Measurements from ENCODE around the gene ORM1.
A peak's percentile ranks its signal among the peaks of the same experiment; 100 is the strongest.

Gene ORM1

GRCh38 chr9:114347675-114348074 lies 24.8 kb downstream of the ORM1 start:
- Mint-ChIP-seq H3K4me3 (no peak overlapping the region), H3K4me1 (peaks cover 65% of the 10 kb centered on the region), H3K27ac (peak overlapping the region; percentile 93), H3K36me3 (ENCODE audit: low read depth) (peaks cover 80% of the 10 kb centered on the region), H3K9me3 (no peaks in the 10 kb centered on the region), H3K27me3 (no peaks in the 10 kb centered on the region)
- ATAC-seq (no peak), DNase-seq (no peak)

- no peaks in the 10 kb centered on the region for H3K9me3 Mint-ChIP-seq
- peaks cover 80% of the 10 kb centered on the region for H3K36me3 Mint-ChIP-seq (ENCODE audit: low read depth)
- ATAC-seq: no peak
- peak overlapping the region; percentile 93 for H3K27ac Mint-ChIP-seq
- H3K27me3 Mint-ChIP-seq: no peaks in the 10 kb centered on the region
- H3K4me3 Mint-ChIP-seq: peak overlapping the region; percentile 55
- peaks cover 72% of the 10 kb centered on the region for H3K4me1 Mint-ChIP-seq
- no peak for DNase-seq
Observed at GRCh38 chr9:114348261-114348905, 25.5 kb downstream of the ORM1 start.

DNA sequence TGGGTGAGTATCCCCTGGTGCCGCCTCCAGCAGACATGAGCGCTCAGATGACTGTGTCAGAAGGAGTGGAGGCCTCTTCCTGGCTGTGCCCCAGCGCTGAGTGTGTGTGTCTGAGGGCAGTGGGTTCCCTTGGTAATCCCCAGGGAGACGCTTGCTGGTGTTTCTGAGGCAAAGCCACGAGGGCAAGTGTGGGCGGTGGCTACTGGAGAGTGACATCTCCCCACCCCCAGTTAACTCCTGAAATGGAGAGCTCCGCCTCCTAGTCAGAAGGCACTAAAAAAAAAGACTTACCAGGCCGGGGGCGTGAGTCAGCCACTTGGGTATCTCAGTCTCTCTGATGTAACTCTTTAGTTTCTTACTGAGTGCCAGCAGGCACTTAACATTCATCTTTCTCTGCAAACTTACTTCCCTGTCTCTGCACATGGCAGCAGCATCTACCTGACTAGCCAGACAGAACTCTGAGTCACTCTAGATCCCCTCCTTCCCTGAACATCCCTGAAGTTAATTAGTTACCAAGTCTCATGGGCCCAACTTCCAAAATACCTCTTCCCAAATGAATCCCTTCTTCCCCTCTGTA lies 26.1 kb downstream of the ORM1 start:
- Mint-ChIP-seq H3K27me3 (no peaks in the 10 kb centered on the region), H3K4me3 (peak overlapping the region; percentile 55), H3K9me3 (no peaks in the 10 kb centered on the region), H3K27ac (peak overlapping the region; percentile 93), H3K36me3 (ENCODE audit: low read depth) (peaks cover 78% of the 10 kb centered on the region), H3K4me1 (peaks cover 76% of the 10 kb centered on the region)
- ATAC-seq: peak; percentile 96
- DNase-seq: peak; percentile 93

DNA sequence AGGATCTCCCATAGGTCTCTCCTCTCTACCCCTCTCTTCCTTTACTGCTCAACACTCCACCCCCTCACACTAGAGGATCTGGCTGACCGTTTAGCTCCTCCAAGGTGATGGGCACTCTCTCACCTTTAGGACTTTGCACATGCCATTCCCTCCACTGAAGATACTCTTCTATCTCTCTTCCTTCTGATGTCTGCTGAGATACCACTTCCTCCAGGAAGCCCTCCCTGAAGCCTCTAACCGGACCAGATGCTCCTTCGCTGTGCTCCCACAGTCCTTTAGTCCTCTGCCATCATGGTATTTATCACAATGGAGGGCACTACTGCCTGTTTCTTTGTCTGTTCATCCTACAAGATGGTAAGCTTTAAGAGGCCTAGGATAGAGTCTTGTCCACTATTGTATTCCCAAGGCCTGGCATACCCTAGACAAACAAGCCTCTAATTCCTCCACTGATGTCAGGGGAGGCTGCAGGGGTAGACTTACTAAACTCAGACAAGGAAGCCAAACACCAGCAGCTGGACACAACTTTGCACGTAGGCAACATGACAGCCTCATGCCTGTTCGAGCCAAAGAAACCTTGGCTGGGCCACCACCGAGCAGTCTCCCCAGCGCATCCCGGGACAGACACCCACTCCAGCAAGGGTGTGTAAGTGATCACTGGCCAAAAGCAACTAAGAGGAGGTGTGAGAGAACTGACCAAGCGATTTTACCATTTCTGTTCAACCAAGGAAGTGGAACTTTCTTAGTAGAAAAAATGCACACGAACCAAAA lies 27.0 kb downstream of the ORM1 start:
- Mint-ChIP-seq H3K4me1 (peaks cover 79% of the 10 kb centered on the region), H3K4me3 (peak overlapping the region; percentile 55), H3K9me3 (no peaks in the 10 kb centered on the region), H3K27me3 (no peaks in the 10 kb centered on the region), H3K36me3 (ENCODE audit: low read depth) (peaks cover 74% of the 10 kb centered on the region), H3K27ac (peak overlapping the region; percentile 93)
- DNase-seq: no peak
- no peak for ATAC-seq

GRCh38 chr9:114350636-114351401 lies 27.9 kb downstream of the ORM1 start:
- DNase-seq (no peak), ATAC-seq (no peak)
- Mint-ChIP-seq H3K36me3 (ENCODE audit: low read depth) (peaks cover 71% of the 10 kb centered on the region), H3K4me3 (no peak overlapping the region), H3K27ac (peak overlapping the region; percentile 93), H3K9me3 (no peaks in the 10 kb centered on the region), H3K4me1 (peaks cover 77% of the 10 kb centered on the region), H3K27me3 (no peaks in the 10 kb centered on the region)

DNA sequence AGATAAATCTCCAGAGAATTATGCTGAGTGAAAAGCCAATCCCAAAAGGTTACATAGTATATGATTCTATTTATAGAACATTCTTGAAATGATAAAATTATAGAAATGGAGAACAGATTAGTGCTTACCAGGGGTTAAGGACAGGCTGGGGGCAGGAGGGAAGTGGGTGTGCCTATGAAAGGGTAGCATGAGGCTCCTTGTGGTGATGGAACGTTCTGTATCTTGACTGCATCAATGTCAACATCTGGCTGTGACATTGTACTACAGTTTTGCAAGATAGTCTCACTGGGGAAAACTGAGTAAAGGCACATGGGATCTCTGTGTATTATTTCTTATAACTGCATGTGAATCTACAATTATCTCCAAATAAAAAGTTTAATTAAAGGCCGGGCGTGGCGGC lies 29.0 kb downstream of the ORM1 start:
- no peak overlapping the region for H3K4me3 Mint-ChIP-seq

GRCh38 chr9:114355821-114356220 lies 32.9 kb downstream of the ORM1 start:
- no peak overlapping the region for H3K27ac Mint-ChIP-seq

More for the DNA sequence above, 29.0 kb downstream of the ORM1 start:
- no peaks in the 10 kb centered on the region for H3K27me3 Mint-ChIP-seq
- H3K4me1 Mint-ChIP-seq: peaks cover 71% of the 10 kb centered on the region
- H3K9me3 Mint-ChIP-seq: no peaks in the 10 kb centered on the region
- no peak for ATAC-seq
- no peak for DNase-seq
- H3K27ac Mint-ChIP-seq: peak overlapping the region; percentile 19
- H3K36me3 Mint-ChIP-seq (ENCODE audit: low read depth): peaks cover 66% of the 10 kb centered on the region

GRCh38 chr9:114356792-114357191 lies 33.9 kb downstream of the ORM1 start:
- H3K9me3 Mint-ChIP-seq: no peaks in the 10 kb centered on the region
- H3K4me3 Mint-ChIP-seq: no peak overlapping the region
- H3K36me3 Mint-ChIP-seq (ENCODE audit: low read depth): peaks cover 66% of the 10 kb centered on the region
- H3K27me3 Mint-ChIP-seq: no peaks in the 10 kb centered on the region
- DNase-seq (no peak), ATAC-seq (no peak)
- peak overlapping the region; percentile 77 for H3K27ac Mint-ChIP-seq
- H3K4me1 Mint-ChIP-seq: peaks cover 49% of the 10 kb centered on the region

More at GRCh38 chr9:114355821-114356220, 32.9 kb downstream of the ORM1 start:
- DNase-seq: no peak
- ATAC-seq: no peak
- H3K9me3 Mint-ChIP-seq: no peaks in the 10 kb centered on the region
- no peaks in the 10 kb centered on the region for H3K27me3 Mint-ChIP-seq
- peaks cover 49% of the 10 kb centered on the region for H3K4me1 Mint-ChIP-seq
- peaks cover 63% of the 10 kb centered on the region for H3K36me3 Mint-ChIP-seq (ENCODE audit: low read depth)
- H3K4me3 Mint-ChIP-seq: no peak overlapping the region

- Mint-ChIP-seq H3K36me3 (ENCODE audit: low read depth) (peaks cover 66% of the 10 kb centered on the region), H3K27me3 (no peaks in the 10 kb centered on the region), H3K4me3 (no peak overlapping the region), H3K9me3 (no peaks in the 10 kb centered on the region), H3K4me1 (peaks cover 45% of the 10 kb centered on the region), H3K27ac (peak overlapping the region; percentile 77)
- no peak for ATAC-seq
- no peak for DNase-seq
Observed at GRCh38 chr9:114357360-114357759, 34.5 kb downstream of the ORM1 start.

DNA sequence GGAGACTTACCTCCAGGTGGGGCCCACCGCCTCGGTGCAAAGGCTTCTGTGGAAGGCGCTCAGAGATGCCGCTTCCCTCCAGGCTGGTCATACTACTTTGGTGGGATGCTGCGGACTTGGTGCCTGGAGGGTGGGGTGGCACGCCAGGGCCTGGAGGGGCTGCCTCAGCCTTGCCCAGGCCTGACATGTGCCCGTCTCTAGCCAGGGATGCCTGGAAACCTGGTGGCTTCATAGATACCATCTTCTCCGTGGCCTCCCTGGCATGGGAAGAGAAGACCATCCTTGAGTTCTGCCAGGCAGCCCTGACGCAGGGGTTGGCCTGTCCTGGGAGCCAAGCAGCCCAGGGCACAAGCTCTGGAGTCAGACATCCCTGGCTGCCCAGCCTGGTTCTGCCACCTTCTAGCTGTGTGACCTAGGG lies 35.0 kb downstream of the ORM1 start:
- DNase-seq (no peak), ATAC-seq (no peak)
- H3K36me3 Mint-ChIP-seq (ENCODE audit: low read depth): peaks cover 67% of the 10 kb centered on the region
- H3K27ac Mint-ChIP-seq: peak overlapping the region; percentile 77
- H3K4me3 Mint-ChIP-seq: no peak overlapping the region
- no peaks in the 10 kb centered on the region for H3K27me3 Mint-ChIP-seq
- no peaks in the 10 kb centered on the region for H3K9me3 Mint-ChIP-seq
- H3K4me1 Mint-ChIP-seq: peaks cover 43% of the 10 kb centered on the region

GRCh38 chr9:114359801-114360200 lies 36.9 kb downstream of the ORM1 start:
- DNase-seq (no peak), ATAC-seq (no peak)
- Mint-ChIP-seq H3K9me3 (no peaks in the 10 kb centered on the region), H3K4me3 (no peak overlapping the region), H3K36me3 (ENCODE audit: low read depth) (peaks cover 73% of the 10 kb centered on the region), H3K27me3 (no peaks in the 10 kb centered on the region), H3K27ac (peak overlapping the region; percentile 87), H3K4me1 (peaks cover 51% of the 10 kb centered on the region)

DNA sequence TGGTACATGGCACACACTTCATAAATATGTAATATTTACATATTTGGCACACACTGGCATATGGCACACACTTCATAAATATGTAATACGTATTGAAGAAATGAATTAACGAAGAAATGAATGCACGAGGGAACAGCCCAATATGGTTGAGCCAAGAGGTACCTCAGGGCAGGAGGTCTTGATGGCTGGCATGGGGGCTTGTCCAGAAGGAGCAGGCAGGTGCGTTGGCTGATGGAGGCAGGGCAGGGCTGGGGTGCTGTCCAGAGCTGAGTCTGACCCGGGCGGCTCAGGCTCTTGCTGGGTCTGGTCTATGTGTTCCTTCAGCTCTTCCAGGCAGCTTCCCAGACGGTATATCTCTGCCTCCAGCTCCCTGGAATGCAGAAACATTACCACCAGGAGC lies 38.6 kb downstream of the ORM1 start:
- Mint-ChIP-seq H3K27ac (peak overlapping the region; percentile 87), H3K27me3 (no peaks in the 10 kb centered on the region), H3K36me3 (ENCODE audit: low read depth) (peaks cover 83% of the 10 kb centered on the region), H3K9me3 (no peaks in the 10 kb centered on the region), H3K4me3 (no peak overlapping the region), H3K4me1 (peaks cover 65% of the 10 kb centered on the region)
- DNase-seq (no peak), ATAC-seq (no peak)

DNA sequence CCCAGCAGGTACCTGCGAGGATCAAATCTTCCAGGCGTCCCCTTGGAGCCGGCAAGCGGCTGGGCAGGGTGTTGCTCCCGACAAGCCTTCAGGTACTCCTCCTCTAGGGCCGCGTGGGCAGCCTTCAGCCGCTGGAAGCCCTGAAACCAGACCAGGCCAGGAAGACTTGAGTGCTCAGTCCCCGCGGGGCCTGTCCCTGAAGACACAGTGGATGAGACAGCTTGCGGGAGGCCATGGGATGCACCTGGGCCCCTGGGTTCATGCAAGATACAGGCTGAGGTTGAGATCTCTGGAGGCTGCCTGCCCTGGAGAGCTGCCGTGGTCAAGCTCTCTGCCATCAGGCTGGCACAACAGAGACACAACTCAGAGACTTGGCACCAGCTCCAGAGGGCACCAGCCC lies 39.5 kb downstream of the ORM1 start:
- Mint-ChIP-seq H3K4me3 (no peak overlapping the region), H3K27me3 (no peaks in the 10 kb centered on the region), H3K4me1 (peaks cover 72% of the 10 kb centered on the region)

GRCh38 chr9:114363424-114363823 lies 40.5 kb downstream of the ORM1 start:
- Mint-ChIP-seq H3K36me3 (ENCODE audit: low read depth) (peaks cover 88% of the 10 kb centered on the region), H3K4me3 (peak overlapping the region; percentile 55), H3K9me3 (no peaks in the 10 kb centered on the region), H3K4me1 (peaks cover 80% of the 10 kb centered on the region), H3K27ac (peak overlapping the region; percentile 93), H3K27me3 (no peaks in the 10 kb centered on the region)
- peak; percentile 75 for ATAC-seq
- no peak for DNase-seq

More for the DNA sequence above, 39.5 kb downstream of the ORM1 start:
- peaks cover 85% of the 10 kb centered on the region for H3K36me3 Mint-ChIP-seq (ENCODE audit: low read depth)
- ATAC-seq: no peak
- H3K27ac Mint-ChIP-seq: peak overlapping the region; percentile 93
- no peak for DNase-seq
- no peaks in the 10 kb centered on the region for H3K9me3 Mint-ChIP-seq

All from activated naive CD8-positive, alpha-beta T cell treated with anti-CD3 and anti-CD28 coated beads, Interleukin-2, amount 50 U/mL, for 24 hours (primary cell).